Glomerular visceral epithelial cell (primary cell): ENCODE measurements around the gene C11orf65.

ENCODE experiments used
- DNase-seq: peaks from one replicate; pipeline ENCODE4 v3.0.0-alpha.2; 2016; ENCODE audit errors: extremely low spot score

Gene C11orf65

GRCh38 chr11:108369064-108369463 is 98.3 kb downstream of the C11orf65 start:
- no peak for DNase-seq

- DNase-seq, result no peak
These were observed 99.2 kb downstream of the C11orf65 start for GRCh38 chr11:108368134-108368533.

DNA sequence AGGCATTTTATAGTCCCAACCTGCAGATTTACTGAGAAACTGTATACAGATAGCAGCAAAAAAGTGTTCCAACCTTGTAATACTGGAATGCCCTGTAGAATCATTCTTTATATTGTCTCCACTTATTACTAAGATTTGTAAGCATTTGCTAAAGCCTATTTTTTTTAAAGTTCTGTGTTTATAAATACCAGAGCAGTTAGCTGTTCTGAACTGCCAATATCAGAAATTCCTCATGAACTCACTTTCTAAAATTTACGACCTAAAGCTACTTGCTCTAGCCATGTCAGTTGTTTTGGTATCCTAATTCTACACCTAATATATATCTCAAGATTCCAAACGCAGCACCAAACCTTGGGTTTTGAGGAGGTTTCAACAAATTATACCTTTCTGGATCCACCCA is 103.2 kb downstream of the C11orf65 start:
- DNase-seq, result no peak

- no peak for DNase-seq
These were observed 115.9 kb downstream of the C11orf65 start for GRCh38 chr11:108351468-108351867.

DNA sequence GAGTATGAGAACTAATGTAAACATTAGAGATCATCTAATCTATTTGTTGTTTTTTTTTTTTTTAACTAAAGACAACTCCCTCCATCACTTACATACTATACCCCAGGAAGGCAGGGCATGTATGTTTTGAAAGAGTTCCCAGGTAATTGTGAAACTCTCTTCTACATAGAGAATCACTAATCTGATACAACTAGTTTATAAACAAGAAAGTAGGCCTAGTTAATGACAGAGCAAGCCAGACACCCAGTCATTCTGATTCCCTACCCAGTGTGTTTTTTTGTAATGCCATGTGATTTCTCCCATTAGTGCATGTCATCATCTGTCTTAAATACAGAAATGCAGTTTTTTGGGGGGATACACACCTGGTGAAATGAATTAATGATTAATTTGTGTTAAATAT is 120.9 kb downstream of the C11orf65 start:
- DNase-seq, result no peak

DNA sequence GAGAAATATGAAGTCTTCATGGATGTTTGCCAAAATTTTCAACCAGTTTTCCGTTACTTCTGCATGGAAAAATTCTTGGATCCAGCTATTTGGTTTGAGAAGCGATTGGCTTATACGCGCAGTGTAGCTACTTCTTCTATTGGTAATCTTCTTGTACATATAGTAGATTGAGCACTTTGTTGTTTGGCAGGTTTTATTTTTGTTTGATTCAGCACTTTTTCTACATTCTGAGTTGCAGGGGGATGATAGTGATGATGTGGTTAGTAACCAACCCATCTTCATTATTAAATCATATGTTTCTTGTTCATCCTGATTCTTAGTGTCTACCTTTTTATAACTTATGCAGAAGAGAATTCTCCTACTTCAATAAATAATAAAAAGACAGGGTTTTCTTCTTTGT is 121.6 kb downstream of the C11orf65 start:
- no peak for DNase-seq

- DNase-seq, result no peak
These were observed 123.6 kb downstream of the C11orf65 start for GRCh38 chr11:108343714-108344113.

- no peak for DNase-seq
These were observed 125.7 kb downstream of the C11orf65 start for GRCh38 chr11:108341654-108342053.

DNA sequence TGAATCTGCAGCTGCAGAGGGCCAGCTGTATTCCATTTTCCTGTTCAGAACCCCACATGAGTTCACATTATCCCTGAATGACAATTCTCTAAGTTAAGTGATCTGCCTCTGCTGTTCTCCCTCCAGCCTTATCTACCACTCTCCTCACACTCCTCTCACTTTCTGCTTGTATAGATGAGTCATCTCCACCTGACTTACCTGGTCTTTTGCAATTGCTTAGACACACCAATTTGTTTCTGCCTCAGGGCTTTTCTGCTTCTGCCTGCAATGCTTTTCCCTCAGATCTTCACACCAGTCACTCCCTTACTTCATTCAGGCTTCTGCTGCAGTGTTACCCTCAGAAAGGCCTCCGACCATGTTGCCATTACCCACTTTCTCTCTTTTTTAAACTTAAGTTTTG is 126.4 kb downstream of the C11orf65 start:
- DNase-seq, result no peak

- DNase-seq, result no peak
These were observed 128.6 kb downstream of the C11orf65 start for GRCh38 chr11:108338750-108339149.

GRCh38 chr11:108333403-108333899 is 133.9 kb downstream of the C11orf65 start:
- DNase-seq, result no peak
